ENCODE data around the gene ATF4. TPM values are rescaled to one million over a fixed set of nuclear protein-coding genes. Genes with fewer than 3 reads are reported as not detected.

ATF4 gene
- total RNA-seq, 2 donors from 2014 or later: 294 to 334 TPM

DNA sequence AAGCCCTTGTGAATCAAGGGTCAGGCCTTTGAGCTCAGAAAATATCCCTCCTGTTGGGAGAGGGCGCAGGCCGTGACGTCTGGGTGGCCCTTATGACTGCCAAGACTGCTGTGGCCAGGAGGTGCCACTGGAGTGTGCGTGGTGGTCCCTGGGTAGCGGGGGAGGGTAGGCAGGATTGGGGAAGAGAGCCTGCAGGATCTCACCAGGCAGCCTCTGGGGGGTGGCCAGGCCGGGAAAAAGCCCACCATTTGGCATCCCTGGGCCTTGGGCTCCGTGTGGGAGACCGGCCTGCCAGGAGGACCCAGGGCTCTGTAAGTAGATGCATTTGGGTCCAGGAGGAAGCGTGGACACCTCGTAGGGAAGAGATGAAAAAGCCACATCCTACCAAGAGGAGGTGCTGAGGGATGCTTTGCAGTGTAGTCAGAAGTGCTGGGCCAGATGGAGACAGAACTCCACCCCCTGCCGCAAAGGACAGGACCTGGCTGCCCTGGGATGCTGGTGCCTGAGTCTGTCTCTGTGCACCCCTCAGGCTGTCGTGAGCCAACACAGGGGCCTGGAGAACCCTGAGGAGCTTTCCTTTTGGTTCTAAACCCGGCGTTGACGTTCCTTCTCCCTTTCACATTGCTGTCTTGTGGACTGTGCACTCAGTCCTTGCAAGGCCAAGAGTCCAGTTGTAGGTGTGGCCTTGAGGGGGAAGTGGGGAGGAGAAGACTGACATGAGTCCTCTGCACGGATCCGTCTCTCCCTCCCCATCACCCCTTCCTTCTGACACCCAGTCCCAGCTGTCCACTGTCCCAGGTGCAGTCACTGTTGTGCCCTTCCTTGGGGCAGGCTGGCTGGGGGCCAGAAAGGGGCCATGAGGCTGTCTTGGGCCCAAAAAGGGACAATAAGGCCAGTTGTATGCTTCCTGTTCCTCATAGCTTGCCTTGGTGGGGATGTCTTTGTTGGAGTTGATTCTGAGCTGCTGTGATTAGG, 31.0 kb upstream of the ATF4 start:
- 84% methylated on average over 17 of the region's 17 CpGs for WGBS
- no peaks in the 10 kb centered on the region for H3K36me3 ChIP-seq
- no peaks in the 10 kb centered on the region for H3K27me3 ChIP-seq (replicated peaks; ENCODE audit: insufficient read depth)
- intact Hi-C loops (cut with DNase I): loop anchor here (5.0 kb wide), 1 partner anchor 38 kb away; no protein-coding TSS in a partner anchor
- H3K27ac ChIP-seq: no peak overlapping the region
- no peak overlapping the region for H3K4me3 ChIP-seq
- TF ChIP-seq POLR2A (IDR thresholded peaks at IDR 0.05): no peak
- TF ChIP-seq POLR2AphosphoS5 (IDR thresholded peaks at IDR 0.05): no peak
- TF ChIP-seq CTCF (IDR thresholded peaks at IDR 0.05): no peak
- DNase-seq (ENCODE audit: low spot score): no peak
- H3K9me3 ChIP-seq: no peaks in the 10 kb centered on the region
- H3K4me1 ChIP-seq (replicated peaks): no peaks in the 10 kb centered on the region

DNA sequence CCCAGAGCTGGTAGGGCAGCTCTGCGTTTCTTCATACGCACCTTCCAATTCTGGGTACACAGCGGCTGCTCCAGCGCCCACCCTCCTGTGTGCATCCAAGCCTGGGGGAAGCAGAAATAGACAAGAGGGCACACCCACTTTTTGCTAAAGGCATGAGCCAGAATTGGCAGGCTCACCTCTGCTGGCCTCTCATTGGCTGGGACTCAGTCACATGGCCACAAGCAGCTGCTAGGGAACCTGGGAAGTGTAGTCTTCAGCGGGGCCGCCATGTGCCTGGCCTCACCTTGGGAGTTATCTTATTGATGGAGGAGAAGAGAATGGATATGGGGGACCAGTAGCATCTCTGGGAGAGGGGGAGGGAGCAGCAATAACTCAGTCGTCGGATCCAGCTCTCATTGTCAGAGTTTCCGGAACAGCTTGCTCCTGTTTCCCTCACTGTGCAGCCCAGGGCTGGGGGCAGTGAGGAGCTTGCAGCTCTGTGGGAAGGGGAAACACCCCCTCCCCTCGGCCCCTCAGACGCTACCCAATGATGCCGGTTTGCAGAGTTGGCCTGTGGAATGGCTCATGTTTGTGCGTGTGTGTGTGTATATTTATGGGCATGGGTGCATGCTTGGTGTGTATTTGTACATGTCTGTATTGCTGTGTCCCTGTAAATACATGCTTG, 30.1 kb upstream of the ATF4 start:
- WGBS: 50% methylated on average over 13 of the region's 13 CpGs
- H3K4me3 ChIP-seq: no peak overlapping the region
- H3K27me3 ChIP-seq (replicated peaks; ENCODE audit: insufficient read depth): no peaks in the 10 kb centered on the region
- H3K4me1 ChIP-seq (replicated peaks): no peaks in the 10 kb centered on the region
- H3K36me3 ChIP-seq: no peaks in the 10 kb centered on the region
- intact Hi-C loops (cut with DNase I): loop anchor here (5.0 kb wide), 1 partner anchor 37 kb away; no protein-coding TSS in a partner anchor
- H3K9me3 ChIP-seq: no peaks in the 10 kb centered on the region
- peak; percentile 75 for DNase-seq (ENCODE audit: low spot score)
- no peak overlapping the region for H3K27ac ChIP-seq
- TF ChIP-seq CTCF (IDR thresholded peaks at IDR 0.05): no peak
- TF ChIP-seq POLR2AphosphoS5 (IDR thresholded peaks at IDR 0.05): peak; percentile 71

DNA sequence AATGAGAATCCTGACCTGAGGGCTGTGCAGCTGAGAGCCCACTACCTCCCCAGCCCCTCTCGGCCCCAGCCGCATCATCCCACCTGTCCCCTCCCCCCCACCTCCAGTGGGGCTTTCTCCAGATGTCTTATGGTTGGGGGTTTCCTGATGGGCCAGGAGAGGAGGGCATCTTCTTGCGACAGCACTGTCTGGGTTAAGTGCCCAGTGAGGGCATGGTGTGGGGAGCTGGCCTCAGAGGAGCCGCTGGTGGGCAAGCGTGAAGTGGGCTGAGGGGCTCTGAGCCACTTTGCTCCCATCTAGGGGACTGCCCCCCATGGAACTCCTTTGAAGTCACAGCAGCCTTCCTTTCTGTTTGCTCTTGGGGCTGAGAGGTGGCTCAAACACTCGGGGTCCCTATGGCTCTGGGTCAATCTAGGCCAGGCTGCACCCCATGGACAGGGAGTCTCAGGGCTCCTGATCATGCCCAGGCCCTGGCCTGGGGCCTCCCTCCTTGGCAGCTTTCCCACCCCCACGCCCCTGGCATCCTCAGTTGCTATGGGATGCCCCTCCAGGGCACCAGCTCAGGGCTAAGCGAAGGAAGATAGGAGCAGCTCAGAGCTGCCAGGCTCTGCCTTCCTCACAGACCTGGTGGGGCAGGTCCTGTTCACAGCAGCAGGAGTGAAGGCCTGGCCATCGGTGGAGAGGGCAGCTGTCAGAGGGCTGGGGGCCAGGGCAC, 29.2 kb upstream of the ATF4 start:
- WGBS: 68% methylated on average over 9 of the region's 9 CpGs
- no peak for TF ChIP-seq POLR2A (IDR thresholded peaks at IDR 0.05)
- TF ChIP-seq POLR2AphosphoS5 (IDR thresholded peaks at IDR 0.05): no peak
- no peak for TF ChIP-seq CTCF (IDR thresholded peaks at IDR 0.05)
- H3K36me3 ChIP-seq: no peaks in the 10 kb centered on the region
- no peak for DNase-seq (ENCODE audit: low spot score)
- no peak overlapping the region for H3K27ac ChIP-seq
- no peak overlapping the region for H3K4me3 ChIP-seq
- intact Hi-C loops (cut with DNase I): loop anchor here (5.0 kb wide), 1 partner anchor 36 kb away; no protein-coding TSS in a partner anchor
- no peaks in the 10 kb centered on the region for H3K4me1 ChIP-seq (replicated peaks)
- no peaks in the 10 kb centered on the region for H3K9me3 ChIP-seq
- H3K27me3 ChIP-seq (replicated peaks; ENCODE audit: insufficient read depth): no peaks in the 10 kb centered on the region

DNA sequence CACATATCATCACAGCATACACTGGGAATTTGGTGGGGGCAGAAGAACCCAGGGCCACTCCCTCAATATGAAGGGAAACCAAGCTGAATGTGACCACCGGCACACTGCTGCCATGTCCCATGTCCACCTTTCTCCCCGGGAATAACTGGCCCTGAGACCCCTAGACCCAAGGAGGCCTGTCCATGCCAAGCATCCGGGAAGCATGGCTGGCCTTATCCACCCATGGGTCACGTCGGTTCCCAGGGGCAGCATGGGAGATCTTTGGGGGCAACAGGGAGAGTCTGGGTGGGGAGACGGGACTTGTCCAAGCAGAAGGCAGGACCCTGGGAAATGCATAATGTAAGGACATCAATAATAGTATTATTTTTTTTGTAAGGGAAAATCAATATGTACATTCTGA, 28.7 kb upstream of the ATF4 start:
- H3K36me3 ChIP-seq: no peaks in the 10 kb centered on the region
- H3K27me3 ChIP-seq (replicated peaks; ENCODE audit: insufficient read depth): no peaks in the 10 kb centered on the region
- no peak overlapping the region for H3K4me3 ChIP-seq
- no peaks in the 10 kb centered on the region for H3K9me3 ChIP-seq
- 91% methylated on average over 6 of the region's 6 CpGs for WGBS
- TF ChIP-seq POLR2AphosphoS5 (IDR thresholded peaks at IDR 0.05) (no peak), POLR2A (IDR thresholded peaks at IDR 0.05) (no peak), CTCF (IDR thresholded peaks at IDR 0.05) (no peak)
- no peak overlapping the region for H3K27ac ChIP-seq
- intact Hi-C loops (cut with DNase I): loop anchor here (5.0 kb wide), 1 partner anchor 36 kb away; no protein-coding TSS in a partner anchor
- DNase-seq (ENCODE audit: low spot score): no peak
- no peaks in the 10 kb centered on the region for H3K4me1 ChIP-seq (replicated peaks)
